Measurements from ENCODE around the gene TTYH2. TPM values are rescaled to one million over a fixed set of nuclear protein-coding genes. Genes with fewer than 3 reads are reported as not detected.

The TTYH2 gene
- total RNA-seq, 2 experiments from 2014 or later = 3.1 to 3.8 TPM

DNA sequence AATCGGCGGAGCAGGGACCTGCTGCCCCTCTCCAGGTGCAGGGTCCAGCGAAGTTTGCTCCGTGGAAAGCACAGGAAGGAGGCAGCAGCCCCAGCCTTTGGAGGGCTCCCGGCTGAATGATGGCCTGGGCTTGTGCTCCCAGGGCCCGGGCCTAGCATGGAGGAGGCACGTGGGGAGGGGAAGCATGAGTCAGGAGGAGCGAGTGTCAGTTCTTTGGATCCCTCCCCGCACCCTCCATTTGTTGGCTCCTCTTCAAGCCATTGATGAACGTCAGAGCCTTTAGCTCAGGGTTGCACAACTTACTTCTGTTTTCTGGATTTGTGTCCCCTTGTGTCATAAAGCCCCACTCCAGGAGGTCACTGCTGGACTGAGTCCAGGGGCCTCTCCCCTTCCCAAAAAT, 25.8 kb downstream of the TTYH2 start:
- no peak overlapping the region for H3K4me2 ChIP-seq (ENCODE audit: low read length)
- no peak for TF ChIP-seq EZH2phosphoT487 (IDR thresholded peaks at IDR 0.05; ENCODE audit: borderline replicate concordance, low read depth, low read length)
- TF ChIP-seq, protein P1, sequence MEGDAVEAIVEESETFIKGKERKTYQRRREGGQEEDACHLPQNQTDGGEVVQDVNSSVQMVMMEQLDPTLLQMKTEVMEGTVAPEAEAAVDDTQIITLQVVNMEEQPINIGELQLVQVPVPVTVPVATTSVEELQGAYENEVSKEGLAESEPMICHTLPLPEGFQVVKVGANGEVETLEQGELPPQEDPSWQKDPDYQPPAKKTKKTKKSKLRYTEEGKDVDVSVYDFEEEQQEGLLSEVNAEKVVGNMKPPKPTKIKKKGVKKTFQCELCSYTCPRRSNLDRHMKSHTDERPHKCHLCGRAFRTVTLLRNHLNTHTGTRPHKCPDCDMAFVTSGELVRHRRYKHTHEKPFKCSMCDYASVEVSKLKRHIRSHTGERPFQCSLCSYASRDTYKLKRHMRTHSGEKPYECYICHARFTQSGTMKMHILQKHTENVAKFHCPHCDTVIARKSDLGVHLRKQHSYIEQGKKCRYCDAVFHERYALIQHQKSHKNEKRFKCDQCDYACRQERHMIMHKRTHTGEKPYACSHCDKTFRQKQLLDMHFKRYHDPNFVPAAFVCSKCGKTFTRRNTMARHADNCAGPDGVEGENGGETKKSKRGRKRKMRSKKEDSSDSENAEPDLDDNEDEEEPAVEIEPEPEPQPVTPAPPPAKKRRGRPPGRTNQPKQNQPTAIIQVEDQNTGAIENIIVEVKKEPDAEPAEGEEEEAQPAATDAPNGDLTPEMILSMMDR (conservative IDR thresholded peaks at IDR 0.05; ENCODE audit: low read length) = no peak
- H3K4me3 ChIP-seq (ENCODE audit: low read depth, low read length, poor library complexity, severe bottlenecking) = no peak overlapping the region
- POLR2A ChIA-PET = no interaction called here
- H3K36me3 ChIP-seq (ENCODE audit: insufficient read depth, low read length) = no peaks in the 10 kb centered on the region
- H3K79me2 ChIP-seq (ENCODE audit: insufficient read depth, low read depth, low read length) = no peaks in the 10 kb centered on the region
- intact Hi-C loops (cut with micrococcal nuclease; ENCODE audit: unreplicated experiment) = no loop called here
- BruUV-seq (replicated peaks) = no TSS peak
- DNase-seq (ENCODE audit: low spot score) = no peak
- no peaks in the 10 kb centered on the region for H3K9me2 ChIP-seq (ENCODE audit: insufficient read depth, low read length)
- CTCF ChIA-PET (ENCODE audit: unreplicated experiment) = no interaction called here
- H3K9me3 ChIP-seq (ENCODE audit: low read length) = no peaks in the 10 kb centered on the region
- H3K27ac ChIP-seq (ENCODE audit: low read depth, low read length, poor library complexity, severe bottlenecking) = no peak overlapping the region
- H4K20me1 ChIP-seq (ENCODE audit: insufficient read depth, low read length) = no peaks in the 10 kb centered on the region
- H3K4me1 ChIP-seq (ENCODE audit: insufficient read depth, low read length, poor library complexity, severe bottlenecking) = no peaks in the 10 kb centered on the region
- H2AFZ ChIP-seq (ENCODE audit: low read length) = no peak overlapping the region

DNA sequence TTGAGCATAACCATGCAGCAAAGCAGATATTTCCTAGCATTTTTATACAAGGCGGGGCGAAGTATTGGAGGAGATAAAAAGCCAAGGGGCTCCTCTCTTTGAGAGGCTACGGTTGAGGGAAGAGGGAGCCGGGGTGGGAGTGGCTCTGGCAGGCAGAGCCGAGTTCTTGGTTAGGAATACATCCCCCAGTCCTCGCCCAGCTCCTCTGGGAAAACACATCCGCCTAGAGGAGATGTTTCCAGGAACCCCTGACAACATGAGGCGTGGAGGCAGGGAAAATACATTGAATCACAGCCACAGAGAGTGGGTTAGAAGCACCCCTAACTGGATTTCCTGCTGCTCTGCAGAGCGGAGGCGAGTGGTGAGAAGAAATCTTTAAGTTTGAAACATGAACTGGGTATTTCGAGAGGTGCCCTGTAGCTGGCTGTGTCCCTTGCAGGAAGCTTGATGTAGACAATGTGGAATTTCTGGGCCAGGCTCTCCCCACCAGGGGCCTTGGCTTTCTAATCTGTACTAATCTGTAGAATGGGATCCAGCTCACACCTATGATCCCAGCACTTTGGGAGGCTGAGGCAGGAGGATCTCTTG, 27.3 kb downstream of the TTYH2 start:
- POLR2A ChIA-PET = no interaction called here
- intact Hi-C loops (cut with micrococcal nuclease; ENCODE audit: unreplicated experiment) = no loop called here
- no peaks in the 10 kb centered on the region for H3K79me2 ChIP-seq (ENCODE audit: insufficient read depth, low read depth, low read length)
- no peak overlapping the region for H2AFZ ChIP-seq (ENCODE audit: low read length)
- H3K36me3 ChIP-seq (ENCODE audit: insufficient read depth, low read length) = no peaks in the 10 kb centered on the region
- H3K9me3 ChIP-seq (ENCODE audit: low read length) = no peaks in the 10 kb centered on the region
- CTCF ChIA-PET (ENCODE audit: unreplicated experiment) = no interaction called here
- no peak overlapping the region for H3K4me3 ChIP-seq (ENCODE audit: low read depth, low read length, poor library complexity, severe bottlenecking)
- no peaks in the 10 kb centered on the region for H3K9me2 ChIP-seq (ENCODE audit: insufficient read depth, low read length)
- H3K27ac ChIP-seq (ENCODE audit: low read depth, low read length, poor library complexity, severe bottlenecking) = no peak overlapping the region
- TF ChIP-seq EZH2phosphoT487 (IDR thresholded peaks at IDR 0.05; ENCODE audit: borderline replicate concordance, low read depth, low read length) = no peak
- TF ChIP-seq, protein P1 (conservative IDR thresholded peaks at IDR 0.05; ENCODE audit: low read length) = no peak
- H4K20me1 ChIP-seq (ENCODE audit: insufficient read depth, low read length) = no peaks in the 10 kb centered on the region
- no TSS peak for BruUV-seq (replicated peaks)
- H3K4me1 ChIP-seq (ENCODE audit: insufficient read depth, low read length, poor library complexity, severe bottlenecking) = no peaks in the 10 kb centered on the region
- no peak overlapping the region for H3K4me2 ChIP-seq (ENCODE audit: low read length)
- DNase-seq (ENCODE audit: low spot score) = no peak

DNA sequence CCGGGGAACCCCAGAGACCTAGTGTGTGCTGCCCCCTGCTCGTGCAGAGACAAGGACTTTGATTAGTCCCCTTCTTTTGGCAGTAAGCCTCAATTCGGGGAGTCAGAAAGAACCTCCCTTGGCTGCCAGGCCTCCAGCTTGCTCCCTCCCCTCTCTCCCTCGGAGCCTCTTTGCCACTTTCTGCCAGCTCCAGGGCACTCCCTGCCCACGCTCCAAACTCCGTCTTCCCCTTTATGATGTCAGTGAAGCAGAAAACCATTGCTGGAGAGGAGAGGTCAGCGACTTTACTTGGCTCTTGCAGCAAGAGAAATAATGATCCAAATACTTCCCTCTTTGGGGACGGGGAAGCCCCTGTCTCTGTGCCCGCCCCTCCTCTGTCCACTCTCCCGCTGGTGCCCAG, 28.1 kb downstream of the TTYH2 start:
- Histone ChIP-seq H2AFZ (ENCODE audit: low read length) (no peak overlapping the region), H3K4me3 (ENCODE audit: low read depth, low read length, poor library complexity, severe bottlenecking) (no peak overlapping the region), H3K9me3 (ENCODE audit: low read length) (no peaks in the 10 kb centered on the region), H4K20me1 (ENCODE audit: insufficient read depth, low read length) (no peaks in the 10 kb centered on the region), H3K36me3 (ENCODE audit: insufficient read depth, low read length) (no peaks in the 10 kb centered on the region), H3K4me1 (ENCODE audit: insufficient read depth, low read length, poor library complexity, severe bottlenecking) (no peaks in the 10 kb centered on the region), H3K79me2 (ENCODE audit: insufficient read depth, low read depth, low read length) (no peaks in the 10 kb centered on the region), H3K27ac (ENCODE audit: low read depth, low read length, poor library complexity, severe bottlenecking) (no peak overlapping the region), H3K9me2 (ENCODE audit: insufficient read depth, low read length) (no peaks in the 10 kb centered on the region), H3K4me2 (ENCODE audit: low read length) (no peak overlapping the region)
- ChIA-PET CTCF (ENCODE audit: unreplicated experiment) (no interaction called here), POLR2A (interaction anchor here (0.6 kb wide), 1 partner anchor 37 kb away, joined by 4 read pairs; no protein-coding TSS in a partner anchor)
- BruUV-seq (replicated peaks) = no TSS peak
- no peak for TF ChIP-seq EZH2phosphoT487 (IDR thresholded peaks at IDR 0.05; ENCODE audit: borderline replicate concordance, low read depth, low read length)
- TF ChIP-seq, protein P1 (conservative IDR thresholded peaks at IDR 0.05; ENCODE audit: low read length) = no peak
- intact Hi-C loops (cut with micrococcal nuclease; ENCODE audit: unreplicated experiment) = no loop called here
- DNase-seq (ENCODE audit: low spot score) = no peak
